Nucleus accumbens (tissue), 56 donors: ENCODE measurements around the gene GCAT.
"Not testable (repeated sequence)": the region's sequence is repeated elsewhere in the genome, so short reads cannot be mapped to it uniquely, and the experiment has no call there.

Experiments used
- DNase-seq, 56 donors: peaks; one replicate each; lab custom pipeline; 2025; lab: John Stamatoyannopoulos, UW

The GCAT gene

GRCh38 chr22:37781434-37782059 is 26.2 kb upstream of the GCAT start:
- DNase-seq, result no peak

DNA sequence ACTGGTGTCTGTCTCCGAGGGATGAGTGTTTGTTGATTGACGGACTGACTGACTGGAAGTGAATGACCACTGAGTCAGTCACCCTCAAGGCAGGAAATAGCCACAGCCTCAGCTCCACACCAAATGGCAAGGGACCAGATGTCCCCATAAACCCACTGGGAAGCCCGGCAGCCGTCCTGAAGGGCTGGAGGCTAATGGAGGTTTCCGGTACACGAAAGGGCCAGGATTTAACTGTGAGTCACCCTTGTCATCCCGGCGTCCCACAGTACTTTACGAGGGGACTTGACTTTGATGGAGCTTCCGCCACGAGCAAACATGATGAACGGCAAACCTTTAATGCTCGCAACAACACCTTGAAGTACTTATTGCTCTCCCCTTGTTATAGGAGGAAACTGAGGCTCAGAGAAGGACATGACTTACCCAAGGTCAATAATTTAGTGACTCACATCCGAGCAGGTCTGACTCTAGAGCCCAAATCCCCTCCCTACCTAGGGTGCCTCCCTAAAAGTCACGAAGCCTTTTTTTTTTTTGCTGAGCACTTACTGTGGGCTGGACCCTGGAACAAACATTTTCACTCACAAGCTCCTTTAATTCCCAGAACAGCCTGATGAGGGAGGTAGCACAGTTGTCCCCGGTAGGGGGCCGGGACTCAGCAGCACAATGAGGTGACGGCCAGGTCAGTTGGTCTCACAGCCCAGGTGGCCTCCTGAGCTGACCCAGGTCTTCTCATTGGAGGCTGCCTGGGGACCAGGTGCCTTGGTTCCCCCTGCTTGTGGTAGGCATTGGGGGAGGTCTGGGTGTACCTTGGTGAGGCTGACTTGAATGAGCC is 25.2 kb upstream of the GCAT start:
- no peak for DNase-seq

GRCh38 chr22:37784829-37785495 is 22.8 kb upstream of the GCAT start:
- no peak for DNase-seq

- DNase-seq, result no peak
Observed at GRCh38 chr22:37790234-37790633, 17.5 kb upstream of the GCAT start.

GRCh38 chr22:37792494-37792893 is 15.2 kb upstream of the GCAT start:
- no peak for DNase-seq

DNA sequence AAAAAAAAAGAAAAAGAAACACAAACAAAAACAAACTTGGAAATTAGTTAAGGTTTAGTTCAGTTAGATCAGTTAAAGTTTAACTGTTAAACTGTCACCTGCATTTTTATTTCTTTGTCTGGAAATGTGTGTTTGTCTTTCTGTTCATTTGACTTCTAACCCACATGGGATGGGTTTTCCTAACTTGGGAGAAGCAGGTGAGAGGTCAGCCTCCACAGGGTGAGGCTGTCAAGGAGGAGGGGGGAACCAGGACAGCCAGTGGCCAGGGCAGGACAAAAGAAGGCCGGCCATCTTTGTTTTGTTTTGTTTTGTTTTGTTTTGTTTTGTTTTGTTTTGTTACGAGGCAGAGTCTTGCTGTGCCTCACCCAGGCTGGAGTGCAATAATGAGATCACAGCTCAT is 13.4 kb upstream of the GCAT start:
- no peak for DNase-seq

DNA sequence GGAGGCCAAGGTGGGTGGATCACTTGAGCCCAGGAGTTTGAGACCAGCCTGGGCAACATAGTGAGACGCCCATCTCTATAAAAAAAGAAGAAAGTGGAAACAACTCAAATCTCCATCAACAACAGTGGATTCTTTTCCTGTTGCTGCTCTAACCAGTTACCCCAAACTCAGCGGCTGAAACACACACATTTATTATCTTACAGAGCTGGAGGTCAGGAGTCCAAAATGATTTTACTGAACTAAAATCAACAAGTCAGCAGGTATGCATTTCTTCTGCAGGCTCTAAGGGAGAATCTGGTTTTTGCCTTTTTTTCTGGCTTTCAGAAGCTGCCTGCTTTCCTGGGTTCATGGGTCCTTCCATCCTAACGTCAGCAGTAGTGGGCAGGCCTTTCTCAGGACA is 11.7 kb upstream of the GCAT start:
- DNase-seq, result no peak

GRCh38 chr22:37797259-37797658 is 10.5 kb upstream of the GCAT start:
- DNase-seq, result not testable (repeated sequence)

DNA sequence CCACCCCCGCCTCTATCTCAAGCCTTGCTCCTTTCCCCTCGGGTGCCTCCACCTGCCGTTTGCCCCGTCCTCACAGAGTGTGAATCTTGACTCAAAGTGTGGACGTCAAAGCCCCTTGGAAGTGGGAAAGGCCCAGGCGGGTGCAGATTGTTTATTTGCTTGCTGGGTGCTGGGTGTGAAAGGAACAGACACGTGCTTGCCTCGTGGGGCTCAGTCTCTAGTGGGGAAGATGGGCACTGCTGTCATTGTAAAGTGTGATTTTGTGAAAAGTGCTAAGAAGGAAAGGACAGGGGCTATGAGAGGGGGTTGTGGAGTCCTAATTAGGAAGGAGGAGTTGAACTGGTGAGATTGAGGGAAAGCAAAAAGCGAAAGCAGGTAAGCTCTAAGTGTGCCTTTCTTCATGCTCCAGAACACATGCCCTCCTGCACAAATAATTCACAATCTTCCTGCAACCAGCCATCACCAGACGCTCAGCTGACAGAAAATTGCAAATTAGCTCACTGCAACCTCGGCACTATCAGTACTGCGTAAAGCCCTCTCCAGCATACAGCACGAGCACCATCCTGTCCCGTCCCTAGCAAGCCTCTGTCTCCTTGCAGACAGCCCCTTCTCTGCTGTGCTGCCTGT is 9.7 kb upstream of the GCAT start:
- no peak for DNase-seq

DNA sequence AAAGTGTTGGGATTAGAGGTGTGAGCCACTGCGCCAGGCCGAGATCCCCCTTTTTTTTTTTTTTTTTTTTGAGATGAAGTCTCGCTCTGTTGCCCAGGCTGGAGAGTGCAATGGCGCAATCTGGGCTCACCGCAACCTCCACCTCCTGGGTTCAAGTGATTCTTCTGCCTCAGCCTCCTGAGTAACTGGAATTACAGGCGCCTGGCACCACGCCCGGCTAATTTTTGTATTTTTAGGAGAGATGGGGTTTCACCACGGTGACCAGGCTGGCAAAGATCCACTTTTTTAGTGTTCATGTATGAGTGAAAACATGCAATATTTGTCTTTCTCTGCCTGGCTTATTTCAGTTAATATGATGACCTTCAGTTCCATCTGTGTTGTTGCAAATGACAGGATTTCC is 7.8 kb upstream of the GCAT start:
- not testable (repeated sequence) for DNase-seq

DNA sequence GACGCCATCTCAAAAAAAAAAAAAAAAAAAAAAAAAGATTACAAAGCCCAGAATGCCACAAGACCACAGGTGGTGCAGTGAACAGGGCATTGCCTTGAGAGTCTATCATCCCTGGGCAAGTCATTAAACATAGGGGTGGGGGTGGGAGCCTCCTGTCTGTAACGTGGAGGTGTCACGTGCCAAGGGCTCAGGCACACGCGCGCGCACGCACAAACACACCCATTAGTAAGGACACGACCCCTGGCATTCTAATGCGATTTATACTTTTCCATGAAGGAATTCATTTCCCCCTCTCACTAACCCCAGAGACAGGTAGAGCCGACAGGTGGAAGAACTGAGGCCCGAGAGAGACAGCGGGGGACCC is 5.8 kb upstream of the GCAT start:
- DNase-seq, result peak in 17 of 56 donors; percentile 22 to 69 (median 49)

DNA sequence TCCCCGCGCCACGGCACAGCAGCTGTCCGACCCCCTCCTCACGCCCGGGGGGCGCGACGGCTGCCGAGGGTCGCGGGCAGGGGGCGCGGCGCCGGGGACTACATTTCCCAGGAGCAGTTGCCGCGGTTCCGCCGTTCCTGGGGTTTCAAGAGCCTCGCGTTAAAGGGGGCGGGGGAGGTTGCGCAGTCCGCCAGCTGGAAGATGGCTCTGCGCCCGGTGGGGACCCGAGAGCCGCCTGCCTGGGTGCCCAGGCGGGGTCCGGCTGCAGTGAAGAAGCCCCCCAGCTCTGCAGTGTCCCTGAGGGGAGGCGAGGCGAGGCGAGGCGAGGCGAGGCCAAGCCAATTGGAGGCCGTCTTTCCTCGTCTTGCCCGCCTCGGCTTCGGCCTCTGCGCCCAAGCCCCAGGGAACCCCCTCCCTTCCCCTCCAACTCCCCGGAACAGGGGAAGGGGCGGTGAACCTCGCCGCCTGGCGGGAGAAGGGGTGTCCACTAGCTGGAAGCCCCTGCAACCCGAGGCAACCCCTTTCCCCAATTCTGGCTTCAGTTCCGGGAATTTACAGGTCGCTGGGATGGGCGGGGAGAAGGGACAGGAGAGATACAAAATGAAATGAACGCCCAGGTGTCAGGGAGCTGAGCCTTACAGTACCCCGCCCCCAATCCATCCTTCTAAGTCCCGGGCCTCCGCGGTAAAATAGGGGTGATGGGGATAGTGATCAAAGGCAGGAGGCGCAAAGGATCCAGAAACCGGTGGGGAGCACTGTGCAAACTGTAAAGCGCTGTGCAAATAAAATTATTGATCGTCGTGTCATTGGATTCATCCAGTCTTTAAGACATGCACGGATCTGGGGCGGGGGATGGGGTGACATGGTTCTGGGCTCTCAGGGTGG is 5.2 kb upstream of the GCAT start:
- DNase-seq, result peak in 41 of 56 donors; percentile 14 to 82 (median 54)

- DNase-seq, result peak in 5 of 56 donors; percentile 14 to 37 (median 27)
Observed at GRCh38 chr22:37803195-37803638, 4.5 kb upstream of the GCAT start.

DNA sequence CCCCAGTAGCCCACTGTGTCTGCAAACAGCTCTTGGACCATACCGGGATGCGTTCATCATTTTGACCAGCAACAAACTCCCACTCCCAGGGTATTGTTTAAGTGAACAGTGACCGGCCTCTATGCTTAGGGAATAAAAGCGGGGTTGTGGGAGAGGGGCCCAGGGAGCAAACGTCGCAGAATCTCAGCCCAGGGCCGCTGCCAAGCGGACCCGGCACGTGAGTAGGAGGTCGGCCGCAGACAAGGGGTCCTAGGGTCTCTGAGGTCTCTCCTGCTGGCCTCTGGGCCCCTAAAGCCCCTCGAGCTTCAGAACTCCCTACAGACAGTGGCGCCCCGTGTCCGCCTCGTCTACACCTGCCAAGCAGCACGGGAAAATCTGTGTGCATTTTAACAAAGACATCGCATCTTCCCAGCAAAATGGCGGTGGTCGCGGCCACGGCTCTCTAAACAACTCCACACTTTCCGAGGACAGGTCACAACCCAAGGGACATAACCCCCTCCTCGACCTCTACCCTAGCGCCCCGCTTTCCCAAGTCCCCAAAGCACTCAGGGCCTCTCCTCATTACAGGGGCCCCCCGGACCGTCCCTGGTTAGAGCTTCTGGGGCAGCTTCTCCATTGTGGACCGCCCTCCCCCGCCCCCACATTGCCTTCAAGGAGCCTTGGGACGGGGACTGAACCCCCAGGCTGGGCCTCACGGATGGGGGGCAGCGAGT is 3.9 kb upstream of the GCAT start:
- DNase-seq, result no peak

DNA sequence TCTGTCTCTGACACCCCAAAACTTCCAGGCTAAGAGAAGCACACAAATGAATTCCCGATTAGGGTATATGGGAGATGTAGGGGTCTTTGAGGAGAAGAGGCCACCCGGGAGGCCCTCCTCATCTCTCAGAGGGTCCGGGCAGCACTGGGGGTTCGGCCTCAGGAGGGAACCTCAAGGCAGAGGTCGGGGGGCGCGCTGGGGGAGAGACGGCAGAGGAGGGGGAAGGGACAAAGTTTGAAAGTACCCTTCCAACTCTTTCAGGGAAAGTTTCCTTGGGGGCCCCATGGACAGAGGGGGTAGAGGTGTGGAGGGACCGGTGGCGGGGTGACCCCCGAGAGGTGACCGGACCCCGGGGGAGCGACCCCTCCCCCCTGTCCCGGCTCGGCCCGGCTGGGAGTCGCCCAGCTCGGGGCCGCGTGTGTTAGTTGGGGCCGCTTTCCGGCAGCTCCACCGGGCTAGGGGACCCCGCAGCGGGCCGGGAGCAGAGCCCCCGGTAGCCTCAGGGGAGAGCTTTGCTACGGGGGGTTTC is 3.3 kb upstream of the GCAT start:
- peak in 1 of 56 donors; percentile 32 for DNase-seq

DNA sequence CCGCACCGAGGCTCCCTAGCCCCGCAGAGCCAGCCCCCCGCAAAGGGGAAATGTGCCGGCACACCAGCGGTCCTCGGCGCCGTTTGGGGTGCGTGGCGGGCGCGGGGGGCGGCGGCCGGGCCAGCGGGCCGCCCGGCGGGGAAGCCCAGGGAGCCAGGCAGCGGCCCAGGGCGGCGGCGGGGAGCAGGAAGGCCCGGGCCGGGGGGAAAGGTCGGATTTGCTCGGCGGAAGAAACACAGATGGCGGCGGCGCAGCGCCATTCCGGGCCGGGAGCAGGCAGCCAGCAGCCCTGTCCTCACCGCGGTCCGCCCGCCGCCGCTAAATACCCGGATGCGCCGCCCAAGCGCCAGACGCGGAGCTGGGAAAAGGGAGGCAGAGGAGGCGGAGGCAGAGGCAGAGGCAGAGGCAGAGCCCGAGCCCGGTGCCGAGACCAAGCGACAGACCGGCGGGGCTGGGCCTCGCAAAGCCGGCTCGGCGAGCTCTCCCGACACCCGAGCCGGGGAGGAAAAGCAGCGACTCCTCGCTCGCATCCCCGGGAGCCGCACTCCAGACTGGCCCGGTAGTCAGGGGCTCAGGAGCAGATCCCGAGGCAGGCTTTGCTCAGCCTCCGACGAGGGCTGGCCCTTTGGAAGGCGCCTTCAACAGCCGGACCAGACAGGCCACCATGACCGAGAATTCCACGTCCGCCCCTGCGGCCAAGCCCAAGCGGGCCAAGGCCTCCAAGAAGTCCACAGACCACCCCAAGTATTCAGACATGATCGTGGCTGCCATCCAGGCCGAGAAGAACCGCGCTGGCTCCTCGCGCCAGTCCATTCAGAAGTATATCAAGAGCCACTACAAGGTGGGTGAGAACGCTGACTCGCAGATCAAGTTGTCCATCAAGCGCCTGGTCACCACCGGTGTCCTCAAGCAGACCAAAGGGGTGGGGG is 2.6 kb upstream of the GCAT start:
- peak in 54 of 56 donors; percentile 39 to 91 (median 76) for DNase-seq

- DNase-seq, result no peak
Observed at GRCh38 chr22:37805810-37806277, 1.9 kb upstream of the GCAT start.
